ENCODE results near the gene CDC5L. TPM values are rescaled to one million over a fixed set of nuclear protein-coding genes. Genes with fewer than 3 reads are reported as not detected.

The CDC5L gene
- total RNA-seq, 2 donors from 2014 or later, result 28.9 to 30.5 TPM

- no peak for DNase-seq
- H3K27me3 ChIP-seq (ENCODE audit: control insufficient read depth, insufficient read depth, low read length, poor library complexity, severe bottlenecking), result no peaks in the 10 kb centered on the region
- no peak for TF ChIP-seq CTCF (conservative IDR thresholded peaks at IDR 0.05)
- H3K36me3 Mint-ChIP-seq (ENCODE audit: low read depth), result peaks cover 21% of the 10 kb centered on the region
- no peak overlapping the region for H3K4me3 ChIP-seq (ENCODE audit: low read length)
- peaks cover 3% of the 10 kb centered on the region for H3K4me1 ChIP-seq (ENCODE audit: control insufficient read depth, insufficient read depth, low read length)
- no peak overlapping the region for H3K4me3 Mint-ChIP-seq
- H3K27me3 Mint-ChIP-seq (ENCODE audit: insufficient read depth), result no peaks in the 10 kb centered on the region
- H3K9me3 Mint-ChIP-seq, result no peaks in the 10 kb centered on the region
- H3K36me3 ChIP-seq (ENCODE audit: control insufficient read depth, insufficient read depth, low read length), result peaks cover 29% of the 10 kb centered on the region
- no peak overlapping the region for H3K9ac ChIP-seq (ENCODE audit: extremely low read depth, low read length, poor library complexity, severe bottlenecking)
- no peak overlapping the region for H3K27ac ChIP-seq (ENCODE audit: low read depth, low read length)
- peaks cover 15% of the 10 kb centered on the region for H3K4me1 Mint-ChIP-seq
- H3K27ac Mint-ChIP-seq, result no peak overlapping the region
- H3K9me3 ChIP-seq (ENCODE audit: control insufficient read depth, low read length), result no peaks in the 10 kb centered on the region
- 93 to 99% methylated on average over 10 to 11 of the region's 11 CpGs for WGBS, 2 experiments (ENCODE audit: insufficient coverage in 1 of 2, insufficient read length in 1 of 2)
These were observed 64.5 kb downstream of the CDC5L start for GRCh38 chr6:44451803-44452695.

GRCh38 chr6:44452725-44453124, 65.2 kb downstream of the CDC5L start:
- Histone ChIP-seq H3K27ac (ENCODE audit: low read depth, low read length) (no peak overlapping the region), H3K4me1 (ENCODE audit: control insufficient read depth, insufficient read depth, low read length) (peaks cover 3% of the 10 kb centered on the region), H3K27me3 (ENCODE audit: control insufficient read depth, insufficient read depth, low read length, poor library complexity, severe bottlenecking) (no peaks in the 10 kb centered on the region), H3K36me3 (ENCODE audit: control insufficient read depth, insufficient read depth, low read length) (peaks cover 25% of the 10 kb centered on the region), H3K9me3 (ENCODE audit: control insufficient read depth, low read length) (no peaks in the 10 kb centered on the region), H3K9ac (ENCODE audit: extremely low read depth, low read length, poor library complexity, severe bottlenecking) (no peak overlapping the region), H3K4me3 (ENCODE audit: low read length) (no peak overlapping the region)
- no peak for TF ChIP-seq CTCF (conservative IDR thresholded peaks at IDR 0.05)
- H3K27me3 Mint-ChIP-seq (ENCODE audit: insufficient read depth), result no peaks in the 10 kb centered on the region
- no peak for DNase-seq
- no peak overlapping the region for H3K4me3 Mint-ChIP-seq
- peaks cover 12% of the 10 kb centered on the region for H3K4me1 Mint-ChIP-seq
- H3K9me3 Mint-ChIP-seq, result no peaks in the 10 kb centered on the region
- no peak overlapping the region for H3K27ac Mint-ChIP-seq
- WGBS, 2 experiments (ENCODE audit: insufficient coverage in 1 of 2, insufficient read length in 1 of 2), result 90 to 99% methylated on average over 2 to 4 of the region's 4 CpGs
- H3K36me3 Mint-ChIP-seq (ENCODE audit: low read depth), result peaks cover 15% of the 10 kb centered on the region

GRCh38 chr6:44453146-44453545, 65.6 kb downstream of the CDC5L start:
- H3K9ac ChIP-seq (ENCODE audit: extremely low read depth, low read length, poor library complexity, severe bottlenecking), result no peak overlapping the region
- no peaks in the 10 kb centered on the region for H3K27me3 Mint-ChIP-seq (ENCODE audit: insufficient read depth)
- H3K36me3 ChIP-seq (ENCODE audit: control insufficient read depth, insufficient read depth, low read length), result peaks cover 20% of the 10 kb centered on the region
- H3K27ac Mint-ChIP-seq, result no peak overlapping the region
- peaks cover 9% of the 10 kb centered on the region for H3K4me1 Mint-ChIP-seq
- H3K9me3 Mint-ChIP-seq, result no peaks in the 10 kb centered on the region
- H3K27me3 ChIP-seq (ENCODE audit: control insufficient read depth, insufficient read depth, low read length, poor library complexity, severe bottlenecking), result no peaks in the 10 kb centered on the region
- H3K4me3 Mint-ChIP-seq, result no peak overlapping the region
- H3K4me3 ChIP-seq (ENCODE audit: low read length), result no peak overlapping the region
- no peak for TF ChIP-seq CTCF (conservative IDR thresholded peaks at IDR 0.05)
- H3K27ac ChIP-seq (ENCODE audit: low read depth, low read length), result no peak overlapping the region
- H3K36me3 Mint-ChIP-seq (ENCODE audit: low read depth), result peaks cover 11% of the 10 kb centered on the region
- no peaks in the 10 kb centered on the region for H3K9me3 ChIP-seq (ENCODE audit: control insufficient read depth, low read length)
- WGBS, 2 experiments (ENCODE audit: insufficient coverage in 1 of 2, insufficient read length in 1 of 2), result 100% methylated on average over 1 of the region's 1 CpG
- no peak for DNase-seq
- peaks cover 3% of the 10 kb centered on the region for H3K4me1 ChIP-seq (ENCODE audit: control insufficient read depth, insufficient read depth, low read length)

Measured in endodermal cell (in vitro differentiated cells).